HT-29 (cell line): ENCODE measurements around the gene GMPS. TPM values are rescaled to one million over a fixed set of nuclear protein-coding genes. Genes with fewer than 3 reads are reported as not detected.
"Not testable (repeated sequence)": the region's sequence is repeated elsewhere in the genome, so short reads cannot be mapped to it uniquely, and the experiment has no call there.

Experiments used
- DNase-seq: peaks from one replicate; pipeline ENCODE4 v3.0.0-alpha.2; 2015; ENCODE audit warnings: low spot score
- total RNA-seq: library from RNA; depleted of rRNA; stranded (reverse); fragments of >200 nt; shearing (Covaris generic); gene quantifications from 2 replicates; pipeline ENCODE4 v1.2.3, GENCODE V29; 2014

Gene GMPS
- total RNA-seq, 1 experiment from 2014 or later: 23.8 TPM

DNA sequence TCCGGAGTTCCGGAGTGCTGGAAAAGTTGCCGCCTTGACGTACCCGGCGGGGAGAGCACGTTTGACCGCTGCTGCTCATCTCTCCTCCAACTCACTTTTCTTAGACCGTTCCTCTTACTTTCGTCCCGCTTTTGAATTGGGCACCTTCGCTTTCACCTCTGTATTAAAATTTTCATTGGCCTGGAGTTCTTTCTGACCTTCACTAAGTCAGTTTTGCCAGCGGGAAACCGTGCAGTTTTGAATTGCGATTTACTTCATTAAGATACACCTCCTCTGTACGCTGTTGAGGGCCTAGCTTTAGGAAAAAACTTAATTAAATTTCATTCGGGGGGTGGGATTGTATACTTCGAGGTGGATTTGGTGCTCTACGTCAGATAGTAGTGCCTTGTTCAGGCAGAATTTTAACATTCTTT, 1.3 kb downstream of the GMPS start:
- DNase-seq: no peak

- DNase-seq: no peak
Measured at GRCh38 chr3:155872904-155873646, 2.6 kb downstream of the GMPS start.

GRCh38 chr3:155876037-155876436, 5.6 kb downstream of the GMPS start:
- no peak for DNase-seq

- DNase-seq: no peak
Measured at GRCh38 chr3:155876503-155876902, 6.1 kb downstream of the GMPS start.

- no peak for DNase-seq
Measured at GRCh38 chr3:155880286-155880685, 9.8 kb downstream of the GMPS start.

DNA sequence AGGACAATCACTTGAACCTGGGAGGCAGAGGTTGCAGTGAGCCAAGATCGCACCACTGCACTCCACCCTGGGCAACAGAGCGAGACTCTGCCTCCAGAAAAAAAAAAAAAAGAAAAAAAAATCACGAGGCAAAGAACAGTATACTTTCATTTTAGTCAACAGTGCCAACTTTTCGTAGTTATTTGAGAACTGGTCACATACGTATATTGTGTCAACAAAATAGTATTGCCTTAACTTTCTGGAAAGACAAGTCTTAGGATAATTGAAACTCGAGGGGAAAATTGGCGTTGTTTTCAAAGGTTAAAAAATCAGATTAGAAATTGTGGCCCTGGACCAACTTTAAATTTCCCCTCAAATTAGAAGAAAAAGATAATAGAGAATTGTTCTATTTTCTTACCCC, 13.8 kb downstream of the GMPS start:
- no peak for DNase-seq

DNA sequence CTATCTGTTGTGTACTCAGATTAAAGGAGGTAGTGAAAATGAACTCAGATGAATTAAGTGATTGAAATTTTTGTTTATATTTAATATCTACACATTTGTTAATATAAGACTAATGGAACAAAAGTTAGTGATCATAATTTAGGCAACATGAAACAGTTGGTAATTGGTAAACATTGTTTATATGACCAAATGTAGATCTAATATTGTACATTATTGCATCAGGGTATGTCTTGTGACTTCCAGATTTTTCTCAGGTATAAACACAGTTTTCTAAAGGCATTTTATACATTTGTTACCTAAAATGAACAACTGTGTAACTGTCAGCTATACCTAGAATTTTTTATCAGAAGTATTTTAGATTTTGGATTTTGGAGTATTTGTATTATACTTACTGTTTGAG, 14.8 kb downstream of the GMPS start:
- DNase-seq: no peak

DNA sequence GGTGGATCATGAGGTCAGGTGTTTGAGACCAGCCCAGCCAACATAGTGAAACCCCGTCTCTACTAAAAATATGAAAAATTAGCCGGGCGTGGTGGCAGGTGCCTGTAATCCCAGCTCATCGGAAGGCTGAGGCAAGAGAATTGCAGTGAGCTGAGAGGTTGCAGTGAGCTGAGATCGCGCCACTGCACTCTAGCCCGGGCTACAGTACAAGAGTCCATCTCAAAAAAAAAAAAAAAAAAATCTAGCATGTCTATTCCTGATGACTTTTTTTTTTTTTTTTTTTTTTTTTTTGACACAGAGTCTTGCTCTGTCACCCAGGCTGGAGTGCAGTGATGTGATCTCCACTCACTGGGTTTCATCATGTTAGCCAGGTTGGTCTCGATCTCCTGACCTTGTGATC, 15.9 kb downstream of the GMPS start:
- DNase-seq: not testable (repeated sequence)

DNA sequence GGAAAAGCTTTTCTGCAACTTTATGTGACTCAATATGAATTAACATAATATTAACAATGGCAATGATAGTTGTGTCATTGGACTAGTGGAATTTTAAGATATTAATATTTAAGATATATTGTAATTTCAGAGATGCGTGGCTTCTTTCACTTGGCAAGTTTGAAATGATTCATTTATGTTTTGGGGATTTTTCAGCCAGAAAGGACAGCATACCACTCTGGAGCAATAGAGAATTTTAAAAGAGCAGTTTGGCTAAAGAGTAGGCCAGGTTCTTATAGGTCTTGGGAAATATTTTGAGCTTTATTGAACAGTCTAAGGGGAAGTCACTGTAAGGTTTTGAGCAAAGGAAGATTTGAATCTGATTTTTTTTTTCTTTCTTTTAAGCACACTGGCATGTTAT, 16.5 kb downstream of the GMPS start:
- DNase-seq: no peak

DNA sequence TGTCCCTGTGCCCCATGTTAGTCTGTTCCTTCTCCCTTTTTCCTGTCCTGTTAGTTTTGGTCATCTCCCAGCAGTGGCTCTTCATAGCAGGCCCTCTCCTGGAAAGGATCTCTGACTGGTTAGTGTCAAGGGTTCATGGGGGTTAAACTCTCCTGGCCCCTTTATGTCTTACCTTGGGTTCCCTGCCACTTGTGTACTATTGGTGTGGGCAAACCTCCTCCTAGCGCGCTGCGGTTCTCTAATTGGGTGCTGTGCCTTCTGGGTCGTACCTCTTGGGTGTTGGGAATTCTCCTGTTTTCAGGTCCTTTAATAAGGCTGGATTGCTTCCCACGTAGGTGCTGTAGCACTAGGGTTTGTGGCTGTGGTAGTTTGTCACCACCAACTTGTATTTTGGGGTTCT, 18.8 kb downstream of the GMPS start:
- DNase-seq: no peak

- DNase-seq: no peak
Measured at GRCh38 chr3:155889952-155890351, 19.5 kb downstream of the GMPS start.

GRCh38 chr3:155890671-155891190, 20.3 kb downstream of the GMPS start:
- DNase-seq: no peak

DNA sequence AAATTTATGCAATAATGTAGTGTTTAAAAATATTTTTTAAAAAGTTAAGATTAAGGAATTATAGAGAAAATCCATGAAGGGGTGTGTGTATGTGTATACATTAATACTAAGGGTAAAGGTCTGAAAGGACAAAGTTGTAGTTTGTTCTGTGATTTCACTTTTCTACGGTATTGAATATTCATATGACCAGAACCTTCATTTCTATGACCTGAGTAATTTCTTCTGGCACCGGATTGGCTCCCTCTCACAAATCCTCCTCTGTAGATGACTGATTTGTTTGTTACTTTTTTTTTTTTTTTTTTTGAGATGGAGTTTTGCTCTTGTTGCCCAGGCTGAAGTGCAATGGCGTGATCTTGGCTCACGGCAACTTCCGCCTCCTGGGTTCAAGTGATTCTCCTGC, 20.9 kb downstream of the GMPS start:
- no peak for DNase-seq

DNA sequence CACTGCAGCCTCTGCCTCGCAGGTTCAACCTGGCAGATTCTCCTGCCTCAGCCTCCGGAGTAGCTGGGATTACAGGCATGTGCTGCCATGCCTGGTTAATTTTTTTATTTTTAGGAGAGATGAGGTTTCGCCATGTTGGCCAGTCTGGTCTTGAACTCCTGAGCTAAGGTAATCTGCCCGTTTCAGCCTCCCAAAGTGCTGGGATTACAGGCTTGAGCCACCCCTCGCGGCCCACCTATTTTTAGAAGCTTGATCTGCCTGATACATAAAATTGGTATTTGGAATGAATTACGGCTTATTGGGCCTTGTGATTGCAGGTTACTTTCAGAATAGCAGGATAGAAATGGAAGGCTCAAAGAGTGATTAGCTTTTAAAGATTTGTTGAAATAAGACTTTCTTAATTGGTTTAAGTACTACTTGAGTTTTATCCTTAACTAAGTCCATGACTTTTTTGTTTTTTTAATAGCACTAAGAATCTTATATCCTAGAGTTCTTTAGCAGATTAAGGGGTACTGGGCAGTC, 25.0 kb downstream of the GMPS start:
- DNase-seq: no peak

DNA sequence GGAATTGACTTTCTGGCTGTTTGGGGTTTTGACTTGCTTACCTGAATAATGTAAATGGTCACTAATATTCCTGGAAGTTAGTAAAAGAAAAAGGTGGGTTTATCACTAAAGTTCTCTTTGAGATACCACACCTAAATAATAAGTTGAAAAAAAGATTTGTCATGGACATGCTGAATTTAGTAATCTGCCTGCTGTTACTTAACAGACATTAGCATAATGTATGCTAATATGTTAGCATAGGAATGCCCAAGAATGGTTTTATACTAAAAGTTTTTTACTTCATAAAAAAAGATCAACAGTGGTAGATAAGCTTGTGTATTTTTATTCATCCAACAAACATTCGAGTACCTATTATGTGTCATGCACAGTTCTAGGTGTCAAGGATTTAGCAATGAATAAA, 36.5 kb downstream of the GMPS start:
- DNase-seq: no peak

GRCh38 chr3:155908086-155908485, 37.6 kb downstream of the GMPS start:
- DNase-seq: no peak

GRCh38 chr3:155908605-155909004, 38.2 kb downstream of the GMPS start:
- DNase-seq: no peak

GRCh38 chr3:155912090-155912489, 41.6 kb downstream of the GMPS start:
- DNase-seq: no peak

- no peak for DNase-seq
Measured at GRCh38 chr3:155912579-155913190, 42.2 kb downstream of the GMPS start.

DNA sequence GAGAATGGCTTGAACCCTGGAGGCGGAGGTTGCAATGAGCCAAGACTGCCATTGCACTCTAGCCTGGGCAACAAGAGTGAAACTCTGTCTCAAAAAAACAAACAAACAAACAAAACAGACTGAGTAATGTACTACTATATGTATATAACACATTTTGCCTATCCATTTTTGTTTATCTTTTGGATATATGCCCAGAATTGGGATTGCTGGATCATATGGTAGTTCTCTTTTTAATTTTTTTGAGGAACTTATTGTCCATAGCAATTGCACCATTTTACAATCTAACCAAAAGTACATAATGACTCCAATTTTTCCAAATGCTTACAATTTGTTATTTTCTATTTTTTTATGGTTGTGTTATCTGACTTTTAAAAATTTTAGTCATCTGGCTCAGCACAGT, 47.3 kb downstream of the GMPS start:
- no peak for DNase-seq

GRCh38 chr3:155919728-155920127, 49.3 kb downstream of the GMPS start:
- DNase-seq: no peak

- no peak for DNase-seq
Measured at GRCh38 chr3:155921486-155921885, 51.0 kb downstream of the GMPS start.

GRCh38 chr3:155934230-155934629, 63.8 kb downstream of the GMPS start:
- DNase-seq: no peak
